Jurkat, Clone E6-1 (cell line): ENCODE results near the gene ARL5A.
"Not testable (repeated sequence)": the region's sequence is repeated elsewhere in the genome, so short reads cannot be mapped to it uniquely, and the experiment has no call there.

Experiments used
- DNase-seq: peaks from one replicate; pipeline ENCODE4 v3.0.0-alpha.2; 2011; ENCODE audit warnings: low read depth, low spot score
- H3K4me3 ChIP-seq: 2 replicates; pipeline ENCODE4 v1.5.1; 2011; ENCODE audit warnings: mild to moderate bottlenecking, low read length, control low read depth, moderate library complexity

The ARL5A gene

DNA sequence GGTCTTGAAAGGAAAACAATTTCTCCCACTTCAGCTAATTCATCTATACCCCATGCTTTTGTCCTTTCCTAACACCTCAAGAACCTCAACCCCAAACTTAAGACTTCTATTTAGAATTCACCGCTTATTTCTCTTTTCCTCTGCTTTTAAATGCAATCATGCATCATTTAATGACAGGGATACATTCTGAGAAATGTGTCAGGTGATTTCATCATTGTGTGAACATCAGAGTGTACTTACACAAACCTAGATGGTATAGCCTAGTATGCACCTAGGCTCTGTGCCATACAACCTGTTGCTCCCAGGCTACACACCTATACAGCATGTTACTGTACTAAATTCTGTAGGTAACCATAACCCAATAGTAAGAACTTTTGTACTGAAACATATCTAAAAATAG, 22.9 kb downstream of the ARL5A start:
- no peak for DNase-seq
- no peak overlapping the region for H3K4me3 ChIP-seq

DNA sequence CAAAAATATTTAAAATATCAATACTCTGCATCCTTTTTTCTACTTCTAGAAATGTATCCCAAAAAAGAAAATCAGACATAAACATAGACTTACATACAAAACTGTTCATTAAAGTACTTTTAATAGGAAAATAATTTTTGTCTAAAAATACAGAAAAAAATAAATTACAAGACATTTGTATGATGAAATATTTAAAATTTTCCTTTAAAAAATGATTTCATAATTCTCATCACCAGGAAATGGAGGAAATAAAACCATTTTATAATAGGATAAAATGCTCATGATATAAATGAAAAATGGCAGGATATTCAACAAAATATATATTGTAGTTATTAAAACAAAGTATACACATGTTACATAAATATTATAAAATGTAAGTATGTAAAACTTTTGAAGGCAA, 24.4 kb downstream of the ARL5A start:
- no peak for DNase-seq
- H3K4me3 ChIP-seq = no peak overlapping the region

DNA sequence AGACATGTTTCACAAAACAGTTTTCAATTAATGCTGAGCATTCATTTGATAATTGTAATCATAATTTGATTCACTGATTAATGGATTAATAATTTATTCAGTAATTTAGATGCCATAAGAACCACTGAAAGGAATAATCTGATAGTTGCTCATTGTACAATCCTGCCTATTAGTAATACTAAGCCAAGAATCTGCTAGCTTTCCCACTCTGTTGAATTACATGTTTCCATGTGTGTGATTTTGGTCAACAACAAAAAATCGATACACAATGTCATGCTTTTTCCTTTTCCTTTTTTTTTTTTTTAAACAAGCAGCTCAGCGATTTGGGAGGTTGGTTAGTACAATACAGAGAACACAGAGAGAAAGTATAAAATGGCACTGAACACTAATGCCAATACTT, 25.9 kb downstream of the ARL5A start:
- H3K4me3 ChIP-seq = no peak overlapping the region
- no peak for DNase-seq

DNA sequence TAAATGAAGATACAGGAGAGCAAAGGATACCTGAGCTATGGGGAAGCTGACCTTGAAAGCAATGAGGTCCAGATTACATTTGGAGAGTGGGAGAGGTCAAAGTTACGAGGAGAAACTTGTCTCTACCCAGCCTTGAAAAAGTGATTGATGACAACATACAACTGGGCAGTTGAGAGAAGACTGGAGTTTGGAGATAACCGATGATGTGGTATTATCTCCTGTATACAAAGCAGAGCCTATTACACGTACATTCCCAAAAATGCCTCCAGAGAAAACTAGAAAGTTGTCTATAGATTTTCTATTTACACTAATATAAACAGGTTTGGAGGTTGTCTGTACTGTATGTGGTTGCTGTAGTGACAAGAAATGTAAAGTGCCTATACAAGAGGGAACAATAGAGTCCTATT, 28.3 kb downstream of the ARL5A start:
- no peak for DNase-seq
- H3K4me3 ChIP-seq = no peak overlapping the region

DNA sequence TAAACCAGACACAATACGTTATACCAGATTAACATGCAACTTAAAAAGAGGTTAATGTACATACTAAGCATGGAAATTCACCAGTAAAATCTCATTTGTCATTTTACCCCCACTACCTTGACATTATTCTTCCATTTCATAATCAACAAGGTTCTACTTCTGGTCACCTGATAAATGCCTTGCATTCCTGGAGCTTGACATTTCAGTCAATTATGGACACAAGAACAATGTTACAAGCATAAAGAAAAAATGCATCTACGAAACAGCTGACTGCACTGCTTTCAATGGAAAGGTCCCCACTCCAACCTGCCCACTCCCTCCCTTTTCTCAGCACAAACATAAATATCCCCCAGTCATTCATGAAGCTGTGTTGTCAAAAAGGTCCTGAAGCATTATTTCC, 31.4 kb downstream of the ARL5A start:
- no peak overlapping the region for H3K4me3 ChIP-seq
- DNase-seq = no peak

DNA sequence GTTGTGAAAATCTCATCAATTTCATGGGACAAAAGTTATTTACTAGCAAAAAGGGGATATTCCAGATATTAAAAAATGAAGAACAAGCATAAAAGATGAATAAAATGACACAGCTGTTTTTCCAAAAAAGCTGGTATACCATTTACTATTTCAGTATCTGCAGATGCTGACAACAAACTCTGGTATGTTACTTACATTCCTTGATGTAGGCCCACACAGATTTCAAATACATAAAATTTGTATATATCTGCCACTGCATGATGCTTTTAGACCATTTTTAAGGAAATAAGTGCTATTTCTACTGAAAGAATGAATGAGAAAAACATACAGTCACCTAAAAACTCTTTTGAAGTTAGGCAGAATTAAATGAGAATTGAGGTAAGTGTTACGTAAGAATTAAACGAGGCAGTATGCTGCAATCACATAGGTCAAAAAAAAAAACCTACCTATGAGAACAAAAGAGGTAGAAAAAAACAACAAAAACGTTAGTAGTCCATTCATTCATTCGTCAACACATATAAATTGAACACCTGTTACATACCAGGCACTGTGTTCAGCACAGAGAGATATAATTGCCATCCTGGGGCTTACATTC, 32.5 kb downstream of the ARL5A start:
- no peak for DNase-seq

DNA sequence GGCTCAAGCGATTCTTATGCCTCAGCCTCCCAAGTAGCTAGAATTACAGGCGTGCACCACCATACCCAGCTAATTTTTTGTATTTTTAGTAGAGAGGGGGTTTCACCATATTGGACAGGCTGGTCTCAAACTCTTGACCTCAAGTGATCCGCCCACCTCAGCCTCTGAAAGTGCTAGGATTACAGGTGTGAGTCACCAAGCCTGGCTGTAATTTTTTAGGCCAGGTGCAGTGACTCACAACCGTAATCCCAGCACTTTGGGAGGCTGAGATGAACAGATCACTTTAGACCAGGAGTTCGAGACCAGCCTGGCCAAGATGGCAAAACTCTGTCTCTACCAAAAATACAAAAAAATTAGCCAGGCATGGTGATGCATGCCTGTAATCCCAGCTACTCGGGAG, 33.8 kb downstream of the ARL5A start:
- H3K4me3 ChIP-seq, DNase-seq: not testable (repeated sequence)

More for the DNA sequence above, 32.5 kb downstream of the ARL5A start:
- H3K4me3 ChIP-seq = no peak overlapping the region

DNA sequence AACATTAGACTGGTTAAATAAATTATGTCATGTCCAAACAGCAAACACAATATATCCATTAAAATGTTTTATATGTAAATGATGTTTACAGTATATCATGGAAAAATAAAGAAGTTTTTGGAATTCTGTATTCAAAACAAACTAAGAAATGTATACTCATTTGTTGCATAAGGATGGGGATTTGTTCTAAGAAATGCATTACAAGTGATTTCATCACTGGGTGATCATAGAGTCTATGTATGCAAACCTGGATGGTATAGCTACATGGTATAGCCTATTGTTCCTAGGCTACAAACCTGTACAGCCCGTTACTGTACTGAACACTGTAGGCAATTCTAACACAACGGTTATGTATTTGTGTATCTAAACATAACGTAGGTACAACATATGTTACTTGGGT, 35.1 kb downstream of the ARL5A start:
- H3K4me3 ChIP-seq = no peak overlapping the region
- DNase-seq = no peak

DNA sequence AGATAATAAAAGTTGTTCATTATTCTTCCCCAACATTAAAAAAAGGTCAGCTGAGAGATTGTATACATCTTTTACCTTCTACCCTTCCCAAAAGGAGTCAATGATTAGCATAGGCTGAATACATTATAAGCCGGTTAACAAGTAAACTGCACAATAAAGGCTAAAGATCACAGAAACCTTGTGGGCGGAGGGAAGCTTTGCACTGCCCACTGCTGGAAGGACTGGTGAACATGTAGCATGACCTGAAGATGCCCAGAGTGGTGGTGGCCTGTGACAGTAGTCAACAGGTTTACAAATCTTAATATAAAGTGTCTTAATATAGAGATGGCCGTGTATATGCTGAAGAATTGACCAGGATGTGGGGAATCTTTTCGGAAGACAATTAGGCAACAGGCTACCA, 35.6 kb downstream of the ARL5A start:
- no peak overlapping the region for H3K4me3 ChIP-seq
- no peak for DNase-seq

DNA sequence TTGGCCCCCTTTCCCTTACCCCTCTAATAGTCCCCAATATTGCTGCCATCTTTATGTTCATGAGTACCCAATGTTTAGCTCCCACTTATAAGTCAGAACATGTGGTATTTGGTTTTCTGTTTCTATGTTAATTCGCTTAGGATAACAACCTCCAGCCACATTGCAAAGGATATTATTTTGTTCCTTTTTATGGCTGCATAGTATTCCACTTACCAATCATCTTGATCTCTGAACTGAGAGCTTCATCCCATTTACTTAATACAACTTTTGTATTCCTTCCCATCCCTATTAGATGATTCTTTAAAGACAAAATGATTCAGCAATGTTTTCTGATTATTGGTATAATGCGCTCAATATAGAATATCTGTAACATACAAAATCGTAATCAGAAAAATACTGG, 36.7 kb downstream of the ARL5A start:
- no peak for DNase-seq
- H3K4me3 ChIP-seq = no peak overlapping the region

DNA sequence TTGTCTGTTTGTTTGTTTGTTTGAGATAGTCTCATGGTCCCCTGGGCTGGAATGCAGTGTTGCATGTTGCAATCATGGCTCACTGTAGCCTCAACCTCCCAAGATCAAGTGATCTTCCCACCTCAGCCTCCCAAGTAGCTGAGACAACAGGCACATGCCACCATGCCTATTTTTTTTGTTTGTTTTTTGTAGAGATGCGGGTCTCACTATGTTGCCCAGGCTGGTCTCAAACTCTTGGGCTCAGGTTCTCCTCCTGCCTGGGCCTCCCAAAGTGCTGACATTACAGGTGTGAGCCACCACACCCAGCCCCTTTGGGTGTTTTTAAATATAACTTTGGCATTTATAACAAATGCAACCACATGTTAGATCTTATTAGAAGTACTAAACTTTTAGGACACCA, 37.5 kb downstream of the ARL5A start:
- no peak overlapping the region for H3K4me3 ChIP-seq
- no peak for DNase-seq

DNA sequence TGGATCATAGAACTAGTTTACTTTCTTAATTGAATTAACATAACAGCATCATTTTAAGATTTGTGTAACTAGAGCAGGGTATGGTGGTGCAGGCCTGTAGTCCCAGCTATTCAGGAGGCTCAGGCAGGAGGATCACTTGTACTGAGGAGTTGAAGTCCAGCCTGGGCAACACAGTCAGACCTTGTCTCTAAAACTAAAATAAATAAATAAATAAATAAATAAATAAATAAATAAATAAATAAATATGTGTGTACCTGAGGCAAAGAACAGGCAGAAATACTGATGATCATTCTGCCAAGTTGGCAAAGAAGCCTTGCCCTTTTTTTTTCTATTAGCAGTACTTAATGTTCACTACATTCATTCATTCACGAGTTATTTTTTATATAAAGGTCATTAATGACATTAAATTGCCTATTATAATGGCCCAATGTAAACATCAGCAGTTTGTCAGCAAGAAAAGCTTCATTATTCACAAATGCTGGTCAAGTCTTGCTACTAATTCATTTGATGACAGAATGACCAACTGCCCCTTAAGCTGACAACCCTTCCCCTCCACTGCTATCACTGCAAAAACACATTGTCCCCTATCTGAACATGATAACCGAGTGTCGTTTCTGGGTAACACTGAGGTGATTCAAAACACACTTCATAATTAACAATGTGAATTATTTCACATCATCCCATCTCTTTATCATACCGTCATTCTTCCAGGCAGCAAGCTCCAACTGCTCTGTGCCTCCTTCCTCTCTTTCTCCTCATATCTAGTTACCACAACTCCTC, 39.0 kb downstream of the ARL5A start:
- H3K4me3 ChIP-seq = no peak overlapping the region
- DNase-seq = no peak

DNA sequence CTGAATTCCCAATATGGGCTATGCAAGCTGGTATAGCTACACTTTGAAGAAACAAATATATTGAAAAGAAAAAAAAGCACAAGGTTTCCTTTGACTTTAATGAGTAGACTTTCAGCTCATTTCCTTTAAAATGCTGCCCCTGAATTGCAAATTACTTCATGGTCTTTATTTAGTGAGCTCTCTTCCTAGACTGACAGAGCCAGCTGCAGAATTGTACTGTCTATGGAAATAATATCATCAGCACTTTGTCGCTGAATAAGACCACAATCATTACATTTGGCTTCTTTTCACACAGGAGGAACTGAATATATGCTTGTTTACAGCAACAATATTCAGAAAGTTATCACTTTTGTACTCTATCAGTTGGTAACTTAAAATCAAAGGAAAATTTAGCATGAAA, 41.7 kb downstream of the ARL5A start:
- no peak for DNase-seq
- H3K4me3 ChIP-seq = no peak overlapping the region

DNA sequence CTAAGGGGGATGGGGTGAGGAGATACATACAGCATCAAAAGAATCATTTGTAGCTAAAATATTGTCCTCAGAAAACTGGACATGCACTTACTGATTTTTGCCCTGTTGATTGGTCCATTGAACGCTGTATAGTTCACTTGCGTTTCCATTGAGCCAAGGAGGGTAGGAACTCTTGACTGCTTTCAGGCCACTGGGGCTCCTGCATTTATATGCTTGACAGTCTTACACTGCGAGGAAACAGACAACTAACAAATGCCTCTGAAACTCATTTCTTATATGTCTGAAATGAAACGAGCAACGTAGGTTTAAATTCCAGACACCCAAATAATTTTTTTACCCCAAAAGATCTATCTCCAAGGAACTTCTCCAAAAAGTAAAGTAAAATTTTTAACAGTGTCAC, 42.1 kb downstream of the ARL5A start:
- no peak overlapping the region for H3K4me3 ChIP-seq

DNA sequence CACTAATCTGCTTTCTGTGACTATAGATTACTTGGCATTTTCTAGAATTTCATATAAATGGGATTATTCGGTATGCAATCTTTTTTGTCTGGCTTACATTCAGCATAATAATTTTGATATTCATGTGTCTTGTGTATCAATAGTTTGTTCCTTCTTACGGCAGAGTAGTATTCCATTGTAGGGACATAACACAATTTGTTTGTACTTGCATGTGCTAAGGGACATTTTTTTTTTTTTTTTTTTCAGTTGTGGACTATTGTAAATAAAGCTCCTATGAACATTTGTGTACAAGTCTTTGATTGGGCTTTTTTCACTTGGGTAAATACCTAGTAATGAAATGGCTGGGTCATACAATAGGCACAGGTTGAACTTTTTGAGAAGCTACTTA, 45.1 kb downstream of the ARL5A start:
- no peak overlapping the region for H3K4me3 ChIP-seq
- DNase-seq = no peak

More for the DNA sequence above, 42.1 kb downstream of the ARL5A start:
- no peak for DNase-seq

DNA sequence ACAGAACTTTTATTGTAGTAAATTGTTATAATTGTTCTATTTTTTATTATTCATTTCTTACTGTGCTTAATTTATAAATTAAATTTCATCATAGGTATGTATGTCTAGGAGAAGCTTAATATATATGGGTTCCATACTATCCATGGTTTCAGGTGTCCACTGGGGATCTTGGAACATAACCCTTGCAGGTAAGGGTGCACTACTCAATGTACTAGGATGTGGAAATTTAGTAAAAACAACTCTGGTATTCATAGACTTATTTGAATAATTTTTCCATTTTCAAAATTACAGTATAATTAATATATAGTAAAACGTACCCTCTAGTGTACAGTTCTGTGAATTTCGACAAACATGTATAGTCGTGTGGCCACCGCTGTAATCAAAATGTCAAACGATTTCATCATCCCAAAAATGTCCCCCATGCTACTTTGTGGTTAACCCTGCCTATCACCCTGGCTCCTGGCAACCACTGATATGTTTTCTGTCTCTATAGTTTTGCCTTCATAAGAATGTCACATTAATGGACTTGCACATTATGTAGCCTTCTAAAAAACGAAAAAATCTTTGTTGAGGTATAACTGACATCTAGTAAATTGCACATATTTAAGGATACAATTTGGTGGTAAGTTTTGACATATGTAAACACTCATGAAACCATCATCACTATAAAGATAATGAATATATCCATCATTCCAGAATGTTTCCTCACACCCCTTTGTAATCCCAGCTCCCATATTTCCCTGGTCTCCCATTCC, 45.7 kb downstream of the ARL5A start:
- peak; percentile 1 for DNase-seq
- no peak overlapping the region for H3K4me3 ChIP-seq

DNA sequence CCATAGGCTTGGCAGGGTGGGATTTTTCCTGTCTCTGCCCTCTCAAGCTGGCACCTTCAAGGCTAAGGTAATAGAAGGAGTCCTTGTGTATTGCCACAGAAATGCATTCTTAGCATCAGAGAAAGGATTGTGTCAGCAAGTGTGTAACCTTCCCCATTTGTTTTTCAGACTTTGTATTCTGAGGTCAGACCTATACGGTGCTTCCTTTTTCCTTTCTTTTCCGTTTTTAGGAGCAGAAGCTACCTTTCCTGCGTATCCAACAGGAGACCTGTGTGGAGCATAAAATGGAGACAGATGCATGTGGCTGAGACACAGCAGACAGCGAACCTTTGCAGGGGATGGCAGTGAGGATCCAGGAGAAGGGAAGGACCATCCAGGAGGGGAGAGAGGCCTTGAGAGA, 46.6 kb downstream of the ARL5A start:
- no peak for DNase-seq
- H3K4me3 ChIP-seq = no peak overlapping the region

DNA sequence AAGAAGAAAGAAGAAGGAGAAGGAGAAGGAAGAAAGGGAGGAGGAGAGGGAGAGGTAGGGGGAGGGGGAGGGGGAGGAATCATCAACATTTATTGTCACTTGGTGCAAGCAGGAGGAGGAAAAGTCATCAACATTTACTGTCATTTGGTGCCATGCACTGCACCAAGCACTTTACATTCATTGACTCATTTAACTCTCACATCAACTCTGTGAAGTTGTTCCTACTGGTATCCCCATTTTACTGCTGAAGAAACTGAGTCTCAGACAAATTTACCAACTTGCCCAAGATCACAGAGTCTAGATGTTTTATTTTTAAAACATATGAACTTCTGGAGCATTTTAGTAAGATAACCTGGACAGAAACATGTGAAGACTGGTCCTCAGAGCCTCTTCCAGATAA, 47.3 kb downstream of the ARL5A start:
- no peak overlapping the region for H3K4me3 ChIP-seq
- no peak for DNase-seq

DNA sequence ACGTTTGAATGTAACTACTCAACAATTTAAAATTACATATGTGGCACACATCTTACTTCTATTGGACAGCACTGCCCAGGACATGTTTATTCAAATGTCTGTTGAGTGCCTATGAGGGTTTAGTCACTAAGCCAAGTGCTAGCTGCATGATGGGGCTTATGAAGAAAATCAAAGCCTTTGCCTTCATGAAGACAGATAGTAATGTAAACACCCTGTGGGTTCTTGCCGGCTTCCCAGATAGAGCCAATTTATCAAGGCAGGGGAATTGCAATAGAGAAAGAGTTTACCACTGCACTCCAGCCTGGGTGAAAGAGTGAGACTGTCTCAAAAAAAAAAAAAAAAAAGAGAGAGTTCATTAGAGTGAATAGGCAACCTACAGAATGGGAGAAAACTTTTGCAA, 50.3 kb downstream of the ARL5A start:
- no peak overlapping the region for H3K4me3 ChIP-seq

DNA sequence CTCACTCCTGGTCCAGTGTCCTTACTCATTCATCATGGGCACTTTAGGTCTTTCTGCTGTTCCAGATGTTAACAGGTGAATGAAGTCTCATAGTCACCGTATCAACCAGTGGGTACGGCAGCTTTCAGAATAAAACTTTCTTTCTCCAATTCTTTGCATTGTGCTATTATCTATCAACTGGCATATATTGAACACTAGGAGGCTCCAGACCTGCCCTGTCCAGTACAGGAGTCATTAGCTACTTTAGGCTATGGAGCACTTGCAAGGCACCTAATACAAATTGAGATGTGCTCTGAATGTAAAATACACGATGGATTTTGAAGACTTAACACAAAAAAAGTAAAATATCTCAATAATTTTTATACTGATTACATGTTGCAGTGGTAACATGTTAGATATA, 50.7 kb downstream of the ARL5A start:
- no peak overlapping the region for H3K4me3 ChIP-seq
- no peak for DNase-seq

More for the DNA sequence above, 50.3 kb downstream of the ARL5A start:
- DNase-seq = no peak
